Activated naive CD8-positive, alpha-beta T cell treated with anti-CD3 and anti-CD28 coated beads, Interleukin-2, amount 10 ng/mL, durations not matched to agents 7 days and 5 days (primary cell): ENCODE measurements around the gene PKP4. TPM values are rescaled to one million over a fixed set of nuclear protein-coding genes. Genes with fewer than 3 reads are reported as not detected.
"Not testable (repeated sequence)": the region's sequence is repeated elsewhere in the genome, so short reads cannot be mapped to it uniquely, and the experiment has no call there.

ENCODE experiments used
- ATAC-seq: fragments of 150-1000 bp; cut with Tn5 transposase; one replicate; pipeline ENCODE4 v1.10.0; 2021; ENCODE audit warnings: low read depth, moderate library complexity
- POLR2A ChIA-PET: fragments of 350-600 bp; sonication (Branson Sonifier 250); formaldehyde crosslinking; loops from one replicate; lab custom pipeline; 2021; ENCODE audit warnings: antibody characterized with exemption; lab: Charles Lee
- DNase-seq: peaks from one replicate; pipeline ENCODE4 v3.0.0; 2021
- H3K27ac Mint-ChIP-seq: one replicate; pipeline ENCODE4 v1.8.0; 2022; ENCODE audit warnings: mild to moderate bottlenecking, mixed read lengths
- H3K27me3 Mint-ChIP-seq: one replicate; pipeline ENCODE4 v1.8.0; 2022; ENCODE audit warnings: mild to moderate bottlenecking, moderate library complexity, mixed read lengths
- H3K36me3 Mint-ChIP-seq: one replicate; pipeline ENCODE4 v1.8.0; 2021; ENCODE audit warnings: mild to moderate bottlenecking, mixed read lengths
- H3K4me1 Mint-ChIP-seq: one replicate; pipeline ENCODE4 v1.8.0; 2021; ENCODE audit warnings: mixed read lengths
- H3K4me3 Mint-ChIP-seq: one replicate; pipeline ENCODE4 v1.8.0; 2022; ENCODE audit warnings: mild to moderate bottlenecking, moderate library complexity, mixed read lengths
- H3K9me3 Mint-ChIP-seq: one replicate; pipeline ENCODE4 v1.8.0; 2021; ENCODE audit warnings: mixed read lengths
- total RNA-seq, 2 experiments: library from RNA; stranded (reverse); gene quantifications; one replicate each; pipeline ENCODE4 v1.2.3, GENCODE V29; 2021

PKP4 gene
- total RNA-seq, 2 experiments from 2014 or later = 37.0 to 37.8 TPM

DNA sequence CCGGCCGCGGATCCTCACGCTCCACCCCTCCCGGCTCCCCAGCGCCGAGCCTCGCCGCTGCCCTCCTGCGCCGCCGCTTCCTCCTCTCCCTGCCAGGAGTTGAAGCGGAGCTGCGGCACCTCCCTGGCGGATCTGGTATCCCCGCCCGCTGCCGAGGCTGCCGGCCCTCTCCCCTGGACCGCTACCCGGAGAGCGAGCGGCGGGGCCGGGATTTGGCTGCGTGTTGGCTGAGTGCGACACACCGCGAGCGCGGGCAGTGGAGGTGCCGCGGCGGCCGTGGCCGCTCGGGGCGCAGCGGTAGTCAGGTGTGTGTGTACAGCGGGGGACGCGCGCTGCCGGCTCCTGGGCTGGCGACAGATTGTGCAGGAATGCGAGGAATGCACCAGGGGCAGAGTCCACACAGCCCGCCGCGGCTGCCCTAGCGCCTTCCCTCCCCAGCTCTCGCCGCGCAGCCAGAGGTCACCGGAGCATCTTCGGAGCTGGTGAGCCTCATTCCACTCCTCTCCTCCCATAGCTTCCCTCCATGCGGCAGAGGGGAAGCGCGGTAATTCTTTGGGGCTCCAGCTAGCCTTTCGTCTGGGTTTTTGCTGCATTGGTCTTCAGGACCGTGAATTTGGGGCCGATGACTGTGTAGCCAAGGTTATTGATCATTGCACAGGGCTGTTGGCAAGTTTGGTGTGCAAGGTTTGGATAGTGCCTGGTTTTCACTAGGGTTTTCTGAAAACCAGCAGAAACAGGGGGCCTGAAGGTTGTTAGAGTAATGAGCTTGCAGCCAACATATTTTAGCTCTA, 1.3 kb downstream of the PKP4 start:
- peaks cover 24% of the 10 kb centered on the region for H3K27me3 Mint-ChIP-seq
- H3K4me3 Mint-ChIP-seq = peak overlapping the region; percentile 91
- H3K9me3 Mint-ChIP-seq = no peaks in the 10 kb centered on the region
- peak; percentile 77 for DNase-seq
- peak overlapping the region; percentile 81 for H3K27ac Mint-ChIP-seq
- peaks cover 23% of the 10 kb centered on the region for H3K4me1 Mint-ChIP-seq
- peaks cover 2% of the 10 kb centered on the region for H3K36me3 Mint-ChIP-seq
- POLR2A ChIA-PET = no interaction called here
- peak; percentile 43 for ATAC-seq

DNA sequence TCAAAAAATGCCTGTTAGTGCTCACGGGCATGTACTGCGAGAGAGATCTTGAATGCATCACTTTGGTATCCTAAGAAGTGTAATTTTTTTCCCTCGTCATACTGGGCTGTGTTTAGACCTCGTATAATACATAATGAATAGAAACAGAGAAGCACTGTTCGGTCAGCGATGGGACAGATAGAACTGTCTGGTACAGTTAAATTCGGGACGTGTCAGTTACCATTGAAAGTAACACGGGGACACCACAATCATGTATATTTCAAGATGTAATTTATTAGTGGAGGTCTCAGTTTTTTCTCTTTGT, 1.8 kb downstream of the PKP4 start:
- Mint-ChIP-seq H3K4me3 (peak overlapping the region; percentile 91), H3K36me3 (peaks cover 2% of the 10 kb centered on the region), H3K27ac (no peak overlapping the region), H3K9me3 (no peaks in the 10 kb centered on the region), H3K4me1 (peaks cover 23% of the 10 kb centered on the region), H3K27me3 (peaks cover 23% of the 10 kb centered on the region)
- ATAC-seq = no peak
- DNase-seq = no peak
- POLR2A ChIA-PET = no interaction called here

DNA sequence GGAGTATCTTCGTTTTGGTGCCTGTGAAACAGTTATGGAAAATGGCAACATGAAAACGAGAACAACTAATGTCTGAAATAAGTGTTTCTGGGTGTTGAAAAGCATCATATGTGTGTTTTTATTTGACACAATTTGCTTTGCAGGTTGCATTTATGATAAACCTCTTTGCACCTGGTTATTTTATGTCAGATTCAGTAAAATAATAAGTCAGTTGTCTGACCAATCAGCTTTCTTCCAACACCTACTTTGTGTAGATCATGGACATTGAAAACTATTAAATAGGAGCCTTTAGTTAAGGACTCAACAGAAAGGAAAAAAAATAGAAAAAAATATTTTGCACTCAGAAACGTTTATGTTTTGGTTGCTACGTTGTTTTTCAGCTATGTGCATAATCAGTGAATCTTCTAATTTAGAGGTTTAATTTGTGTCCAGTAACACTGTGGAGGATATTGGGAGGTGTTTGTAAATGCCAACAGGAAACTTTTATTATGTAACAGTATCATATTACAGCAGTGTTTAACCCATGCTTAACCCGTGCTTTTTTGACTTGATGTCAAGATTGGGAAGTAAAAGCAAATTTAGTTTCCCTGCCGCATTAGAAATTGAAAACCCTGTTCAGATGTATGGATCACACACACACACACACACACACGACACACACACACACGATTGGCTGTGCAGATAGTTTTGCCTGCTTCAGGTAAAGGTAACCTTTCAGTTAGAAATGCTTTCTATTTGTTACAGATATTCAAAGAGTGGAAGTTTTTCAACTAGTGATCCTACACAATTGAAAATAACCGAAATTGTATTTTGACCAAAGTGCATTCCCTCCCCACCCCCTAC, 2.6 kb downstream of the PKP4 start:
- POLR2A ChIA-PET = no interaction called here
- ATAC-seq = no peak
- Mint-ChIP-seq H3K27me3 (peaks cover 15% of the 10 kb centered on the region), H3K36me3 (peaks cover 2% of the 10 kb centered on the region), H3K4me1 (peaks cover 23% of the 10 kb centered on the region), H3K4me3 (peak overlapping the region; percentile 91), H3K9me3 (no peaks in the 10 kb centered on the region), H3K27ac (no peak overlapping the region)
- DNase-seq = no peak

DNA sequence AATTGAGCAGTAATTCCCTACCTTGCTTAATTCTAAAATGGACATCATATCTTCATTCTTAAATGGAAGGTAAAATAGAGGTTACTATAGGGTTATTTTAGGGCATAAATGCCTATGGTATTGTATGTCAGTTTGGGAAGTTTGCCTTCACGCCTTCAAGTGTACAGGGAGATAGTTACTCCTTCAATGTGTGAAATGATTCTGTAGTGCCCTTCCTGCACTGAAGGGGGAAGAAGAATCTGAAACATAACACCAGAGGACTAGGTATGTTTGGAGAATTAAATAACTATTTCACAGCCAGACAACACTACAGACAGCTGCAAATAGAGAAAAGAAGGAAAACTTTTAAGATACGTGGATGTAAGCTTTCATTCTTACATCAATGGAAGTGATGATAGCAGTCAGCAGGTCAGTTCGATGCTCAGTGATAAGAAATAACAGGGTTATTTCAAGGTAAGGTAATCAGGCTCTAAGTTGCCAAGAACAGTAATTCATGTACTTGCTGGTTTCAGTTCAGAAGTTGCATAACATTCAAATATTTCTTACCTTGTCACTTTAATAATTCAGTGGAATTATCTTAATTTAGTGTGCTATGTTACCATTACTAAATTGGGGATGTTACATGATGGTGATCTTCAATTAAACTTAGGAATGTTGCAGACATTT, 4.0 kb downstream of the PKP4 start:
- POLR2A ChIA-PET = no interaction called here
- no peak for DNase-seq
- peaks cover 2% of the 10 kb centered on the region for H3K36me3 Mint-ChIP-seq
- H3K27ac Mint-ChIP-seq = no peak overlapping the region
- peaks cover 23% of the 10 kb centered on the region for H3K4me1 Mint-ChIP-seq
- H3K27me3 Mint-ChIP-seq = peaks cover 5% of the 10 kb centered on the region
- no peaks in the 10 kb centered on the region for H3K9me3 Mint-ChIP-seq
- ATAC-seq = no peak
- H3K4me3 Mint-ChIP-seq = no peak overlapping the region

DNA sequence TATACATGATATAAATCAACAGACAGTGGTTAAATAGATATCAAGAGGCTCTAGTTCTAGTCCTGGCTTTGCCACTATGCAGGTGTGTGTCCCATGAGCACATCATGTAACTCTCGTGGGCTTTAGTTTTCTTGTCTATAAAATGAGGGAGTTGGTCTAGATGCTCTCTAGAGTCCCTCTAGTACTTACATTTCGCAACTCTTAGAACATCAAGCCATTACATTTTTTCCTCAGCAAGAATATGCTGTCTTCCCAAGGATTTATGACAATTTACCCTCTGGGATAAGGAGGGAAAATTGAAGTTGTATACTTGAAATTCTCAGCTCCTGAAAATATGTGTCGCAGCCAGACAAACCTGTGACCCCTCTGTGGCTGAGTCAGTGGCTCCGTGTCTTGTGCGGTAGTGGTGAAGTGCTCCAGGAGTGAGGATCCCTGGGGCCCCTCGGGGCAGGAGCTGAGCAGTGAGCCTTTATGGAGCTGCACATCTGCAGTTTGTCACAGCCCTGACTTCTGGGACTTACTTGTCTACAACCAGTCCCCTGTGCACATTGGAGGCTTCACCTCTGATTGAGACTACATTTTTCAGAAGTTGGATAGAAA, 6.8 kb downstream of the PKP4 start:
- Mint-ChIP-seq H3K36me3 (no peaks in the 10 kb centered on the region), H3K27me3 (peaks cover 3% of the 10 kb centered on the region), H3K4me1 (peaks cover 11% of the 10 kb centered on the region), H3K9me3 (no peaks in the 10 kb centered on the region), H3K4me3 (no peak overlapping the region), H3K27ac (no peak overlapping the region)
- ATAC-seq (no peak), DNase-seq (no peak)
- POLR2A ChIA-PET = no interaction called here

DNA sequence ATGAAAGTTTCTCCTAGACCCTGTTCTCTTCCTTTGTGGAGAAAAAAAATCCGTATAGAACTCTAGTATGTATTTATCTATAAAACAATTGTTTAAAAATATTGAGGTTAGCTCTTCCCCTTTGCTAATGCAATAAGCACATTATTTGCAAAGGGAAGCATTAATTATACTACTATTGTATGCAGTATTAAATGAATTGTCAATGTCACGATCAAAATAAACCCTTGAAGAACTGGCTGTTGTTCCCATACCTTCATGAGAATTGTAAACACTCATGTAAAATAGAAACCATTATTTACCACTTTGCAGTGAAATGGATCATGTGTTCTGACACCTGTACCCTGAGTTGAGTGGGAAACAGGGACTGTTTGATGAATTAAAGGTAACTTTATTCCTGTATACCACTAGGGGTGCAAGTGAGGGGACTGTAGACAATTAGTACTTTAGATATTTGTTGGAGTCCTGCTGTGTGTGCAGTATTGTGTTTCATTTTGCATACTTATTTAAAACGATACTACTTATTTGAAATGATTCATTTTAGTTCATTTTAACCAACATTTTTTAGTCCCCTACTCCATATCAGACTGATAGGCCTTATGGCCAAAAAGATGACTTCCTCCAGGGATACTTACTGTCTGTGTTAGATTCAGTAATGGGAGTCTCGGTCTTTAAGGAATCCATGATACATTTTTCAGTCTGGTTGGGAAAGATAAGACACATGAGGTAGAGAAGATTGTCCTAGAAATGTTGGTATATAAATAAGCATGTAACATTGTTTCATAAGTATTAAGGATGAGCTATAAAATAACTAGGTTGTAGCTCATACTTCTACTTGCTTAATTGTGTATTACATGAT, 7.9 kb downstream of the PKP4 start:
- DNase-seq (no peak), ATAC-seq (peak; percentile 47)
- H3K9me3 Mint-ChIP-seq = no peaks in the 10 kb centered on the region
- H3K27me3 Mint-ChIP-seq = no peaks in the 10 kb centered on the region
- peaks cover 4% of the 10 kb centered on the region for H3K36me3 Mint-ChIP-seq
- peaks cover 10% of the 10 kb centered on the region for H3K4me1 Mint-ChIP-seq
- H3K4me3 Mint-ChIP-seq = no peak overlapping the region
- POLR2A ChIA-PET = no interaction called here
- H3K27ac Mint-ChIP-seq = no peak overlapping the region

DNA sequence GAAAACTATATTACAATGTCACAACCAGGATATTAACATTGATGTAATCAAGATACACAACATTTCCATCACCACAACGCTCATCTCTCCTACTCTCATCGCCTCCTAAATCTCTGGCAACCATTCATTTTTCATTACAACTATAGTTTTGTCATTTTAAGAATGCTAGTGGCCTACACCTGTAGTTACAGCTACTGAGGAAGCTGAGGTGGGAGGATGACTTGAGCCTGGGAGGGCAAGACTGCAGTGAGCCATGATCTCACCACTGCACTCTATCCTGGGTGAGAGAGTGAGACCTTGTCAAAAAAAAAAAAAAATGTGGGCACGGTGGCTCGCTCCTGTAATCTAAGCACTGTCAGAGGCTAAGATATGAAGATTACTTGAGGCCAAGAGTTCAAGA, 10.5 kb downstream of the PKP4 start:
- peaks cover 3% of the 10 kb centered on the region for H3K9me3 Mint-ChIP-seq
- no peaks in the 10 kb centered on the region for H3K27me3 Mint-ChIP-seq
- H3K4me1 Mint-ChIP-seq = no peaks in the 10 kb centered on the region
- POLR2A ChIA-PET = no interaction called here
- DNase-seq (no peak), ATAC-seq (no peak)
- no peak overlapping the region for H3K27ac Mint-ChIP-seq
- peaks cover 18% of the 10 kb centered on the region for H3K36me3 Mint-ChIP-seq
- no peak overlapping the region for H3K4me3 Mint-ChIP-seq

DNA sequence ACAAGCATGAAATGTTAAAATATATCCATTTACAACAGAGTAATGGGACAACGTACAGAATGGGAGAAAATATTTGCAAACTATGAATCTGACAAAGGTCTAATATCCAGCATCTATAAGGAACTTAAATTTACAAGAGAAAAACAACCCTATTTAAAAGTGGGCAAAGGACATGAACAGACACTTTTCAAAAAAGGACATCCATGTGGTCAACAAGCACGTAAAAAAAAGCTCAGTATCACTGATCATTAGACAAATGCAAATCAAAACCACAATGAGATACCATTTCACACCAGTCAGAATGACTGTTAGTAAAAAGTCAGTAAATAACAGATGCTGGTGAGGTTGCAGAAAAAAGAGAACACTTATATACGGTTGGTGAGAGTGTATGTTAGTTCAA, 16.1 kb downstream of the PKP4 start:
- H3K27ac Mint-ChIP-seq, H3K9me3 Mint-ChIP-seq, POLR2A ChIA-PET, DNase-seq, ATAC-seq, H3K27me3 Mint-ChIP-seq, H3K4me3 Mint-ChIP-seq: not testable (repeated sequence)
- Mint-ChIP-seq H3K36me3 (peaks cover 24% of the 10 kb centered on the region), H3K4me1 (peaks cover 10% of the 10 kb centered on the region)

DNA sequence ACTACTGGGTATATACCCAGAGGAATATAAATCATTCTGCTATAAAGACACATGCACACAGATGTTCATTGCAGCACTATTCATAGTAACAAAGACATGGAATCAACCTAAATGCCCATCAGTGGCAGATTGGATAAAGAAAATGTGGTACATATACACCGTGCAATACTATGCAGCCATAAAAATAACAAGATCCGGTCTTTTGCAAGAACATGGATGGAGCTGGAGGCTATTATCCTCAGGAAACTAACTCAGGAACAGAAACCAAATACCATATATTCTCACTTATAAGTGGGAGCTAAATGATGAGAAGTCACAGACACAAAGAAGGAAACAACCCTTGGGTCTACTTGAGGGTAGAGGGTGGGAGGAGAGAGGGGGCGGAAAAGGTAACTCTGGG, 16.5 kb downstream of the PKP4 start:
- H3K9me3 Mint-ChIP-seq, POLR2A ChIA-PET, H3K27me3 Mint-ChIP-seq, DNase-seq, H3K27ac Mint-ChIP-seq, H3K4me3 Mint-ChIP-seq, ATAC-seq: not testable (repeated sequence)
- peaks cover 11% of the 10 kb centered on the region for H3K4me1 Mint-ChIP-seq
- peaks cover 24% of the 10 kb centered on the region for H3K36me3 Mint-ChIP-seq

DNA sequence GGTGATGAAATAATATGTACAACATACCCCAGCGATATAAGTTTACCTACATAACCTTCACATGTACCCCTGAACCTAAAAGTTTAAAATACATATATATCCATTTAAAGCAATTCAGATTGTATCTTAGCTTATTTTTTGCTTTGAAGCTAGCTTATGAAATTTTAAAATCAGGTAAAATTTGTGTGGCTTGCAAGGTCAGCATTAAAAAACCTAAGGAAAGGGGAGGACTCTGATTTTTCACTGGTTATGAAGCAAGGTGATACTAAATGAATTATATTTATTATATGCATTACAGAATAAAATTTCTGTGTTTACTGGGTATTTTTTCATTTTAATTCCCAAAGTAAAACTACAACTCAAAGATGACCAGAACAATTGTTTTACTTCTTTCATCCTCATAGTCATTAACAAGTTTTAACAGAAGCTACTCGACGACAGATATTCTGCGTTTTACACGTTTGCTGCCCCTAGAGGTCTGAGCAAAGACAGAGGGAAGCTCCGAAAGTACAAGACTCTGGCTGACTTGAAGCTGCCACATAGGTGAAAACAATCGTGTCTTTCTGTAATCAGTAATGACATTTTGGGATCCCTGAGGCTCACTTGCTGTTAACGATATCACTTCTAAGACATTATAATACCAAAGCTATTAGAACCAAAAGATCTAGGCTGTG, 17.1 kb downstream of the PKP4 start:
- POLR2A ChIA-PET = no interaction called here
- no peak overlapping the region for H3K4me3 Mint-ChIP-seq
- H3K9me3 Mint-ChIP-seq = peaks cover 3% of the 10 kb centered on the region
- peaks cover 24% of the 10 kb centered on the region for H3K36me3 Mint-ChIP-seq
- ATAC-seq (no peak), DNase-seq (no peak)
- H3K27me3 Mint-ChIP-seq = no peaks in the 10 kb centered on the region
- H3K4me1 Mint-ChIP-seq = peaks cover 11% of the 10 kb centered on the region
- no peak overlapping the region for H3K27ac Mint-ChIP-seq

DNA sequence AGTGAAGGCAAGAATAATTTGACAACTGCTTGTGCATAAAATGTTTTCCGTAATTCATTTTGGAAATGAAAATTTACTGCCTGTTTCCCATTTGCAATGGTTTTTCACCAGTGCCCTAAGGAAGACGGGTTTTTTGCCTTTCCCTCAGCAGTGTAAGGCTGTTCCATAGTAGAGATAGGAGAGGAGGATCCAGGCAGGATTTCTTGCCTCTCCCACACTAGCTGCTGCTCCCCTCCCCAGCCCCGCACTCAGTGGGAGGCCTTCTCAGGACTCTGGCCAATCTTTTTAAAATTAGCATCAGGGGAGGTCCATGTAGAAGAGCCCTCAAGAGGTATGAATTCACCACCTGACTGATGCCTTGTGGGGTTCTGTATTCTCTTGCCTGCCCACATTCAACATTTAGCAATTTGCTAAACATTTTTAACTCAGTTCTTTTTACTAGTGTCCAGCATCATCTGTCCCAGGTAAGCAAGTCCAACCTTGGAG, 17.8 kb downstream of the PKP4 start:
- H3K27ac Mint-ChIP-seq, DNase-seq, H3K9me3 Mint-ChIP-seq, H3K4me3 Mint-ChIP-seq, POLR2A ChIA-PET, H3K27me3 Mint-ChIP-seq, ATAC-seq: not testable (repeated sequence)
- H3K4me1 Mint-ChIP-seq = peaks cover 11% of the 10 kb centered on the region
- peaks cover 21% of the 10 kb centered on the region for H3K36me3 Mint-ChIP-seq

DNA sequence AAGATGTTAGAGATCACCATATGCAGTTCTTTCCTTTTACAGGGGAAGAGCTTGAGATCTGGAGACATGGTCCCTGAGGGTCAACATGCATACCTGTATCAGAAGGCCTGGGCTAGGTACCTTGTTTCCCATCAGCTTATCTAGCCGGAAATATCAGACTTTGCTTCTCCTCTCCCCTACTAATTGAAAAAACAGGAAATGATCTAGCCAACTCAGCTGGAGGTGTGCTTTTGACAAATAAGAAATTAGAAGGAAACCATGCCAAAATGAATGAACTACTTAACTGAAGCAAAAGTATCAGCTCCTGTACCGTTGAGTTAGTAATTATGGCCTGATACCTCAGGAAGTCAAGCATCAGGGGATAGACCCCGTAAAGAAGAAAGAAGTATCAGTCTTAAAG, 20.4 kb downstream of the PKP4 start:
- H3K4me3 Mint-ChIP-seq = no peak overlapping the region
- H3K27me3 Mint-ChIP-seq = no peaks in the 10 kb centered on the region
- H3K4me1 Mint-ChIP-seq = peaks cover 11% of the 10 kb centered on the region
- H3K36me3 Mint-ChIP-seq = peaks cover 11% of the 10 kb centered on the region
- DNase-seq (no peak), ATAC-seq (peak; percentile 45)
- H3K9me3 Mint-ChIP-seq = no peaks in the 10 kb centered on the region
- peak overlapping the region; percentile 5 for H3K27ac Mint-ChIP-seq
- POLR2A ChIA-PET = no interaction called here
